ENCODE data around the gene KCTD6.

KCTD6 gene

GRCh38 chr3:58521917-58522631, 30.2 kb downstream of the KCTD6 start:
- peak in 1 of 2 donors; percentile 9 for DNase-seq
- H3K4me1 ChIP-seq (ENCODE audit: control insufficient read depth in 1 of 2, insufficient read depth in 2 of 2, low read length in 2 of 2), result peaks cover 0 to 3% of the 10 kb centered on the region in 2 experiments
- no peak overlapping the region for H4K8ac ChIP-seq (ENCODE audit: low read depth, low read length)
- no peaks in the 10 kb centered on the region for H3K36me3 ChIP-seq (ENCODE audit: control insufficient read depth in 1 of 2, insufficient read depth in 2 of 2, low read length in 2 of 2)
- no peak overlapping the region for H2AFZ ChIP-seq (ENCODE audit: insufficient read depth, low read length, poor library complexity)
- H3K9me3 ChIP-seq (ENCODE audit: insufficient read depth, low read depth, low read length), result no peaks in the 10 kb centered on the region
- no peak overlapping the region for H3K14ac ChIP-seq (ENCODE audit: low read length)
- H3K79me1 ChIP-seq (ENCODE audit: low read length), result no peaks in the 10 kb centered on the region
- no peak overlapping the region for H3K18ac ChIP-seq (ENCODE audit: low read length)
- H2BK120ac ChIP-seq (ENCODE audit: insufficient read depth, low read length, poor library complexity), result no peak overlapping the region
- H2AK5ac ChIP-seq (ENCODE audit: low read length), result no peak overlapping the region
- no peak overlapping the region for H2BK5ac ChIP-seq (ENCODE audit: low read depth, low read length, poor library complexity)
- H3K23ac ChIP-seq (ENCODE audit: low read length), result no peak overlapping the region
- H3K4me3 ChIP-seq (ENCODE audit: low read depth, low read length), result no peak overlapping the region
- no peak overlapping the region for H2BK12ac ChIP-seq (ENCODE audit: low read length)
- H4K91ac ChIP-seq (ENCODE audit: low read depth, low read length), result no peak overlapping the region
- H4K12ac ChIP-seq (ENCODE audit: low read depth, low read length), result no peak overlapping the region
- H3K9ac ChIP-seq (ENCODE audit: low read length), result no peak overlapping the region
- H3K4me2 ChIP-seq (ENCODE audit: low read length), result no peak overlapping the region
- H3K27ac ChIP-seq (ENCODE audit: low read depth, low read length), result no peak overlapping the region
- no peaks in the 10 kb centered on the region for H3K79me2 ChIP-seq (ENCODE audit: control insufficient read depth, insufficient read depth, low read length, poor library complexity)
- no peak overlapping the region for H3K4ac ChIP-seq (ENCODE audit: low read depth, low read length)
- H3K27me3 ChIP-seq (ENCODE audit: insufficient read depth, low read length), result no peaks in the 10 kb centered on the region
- no CpG with 5 or more reads among the region's 10 CpGs for WGBS (ENCODE audit: extremely low coverage, insufficient coverage, insufficient read length)

DNA sequence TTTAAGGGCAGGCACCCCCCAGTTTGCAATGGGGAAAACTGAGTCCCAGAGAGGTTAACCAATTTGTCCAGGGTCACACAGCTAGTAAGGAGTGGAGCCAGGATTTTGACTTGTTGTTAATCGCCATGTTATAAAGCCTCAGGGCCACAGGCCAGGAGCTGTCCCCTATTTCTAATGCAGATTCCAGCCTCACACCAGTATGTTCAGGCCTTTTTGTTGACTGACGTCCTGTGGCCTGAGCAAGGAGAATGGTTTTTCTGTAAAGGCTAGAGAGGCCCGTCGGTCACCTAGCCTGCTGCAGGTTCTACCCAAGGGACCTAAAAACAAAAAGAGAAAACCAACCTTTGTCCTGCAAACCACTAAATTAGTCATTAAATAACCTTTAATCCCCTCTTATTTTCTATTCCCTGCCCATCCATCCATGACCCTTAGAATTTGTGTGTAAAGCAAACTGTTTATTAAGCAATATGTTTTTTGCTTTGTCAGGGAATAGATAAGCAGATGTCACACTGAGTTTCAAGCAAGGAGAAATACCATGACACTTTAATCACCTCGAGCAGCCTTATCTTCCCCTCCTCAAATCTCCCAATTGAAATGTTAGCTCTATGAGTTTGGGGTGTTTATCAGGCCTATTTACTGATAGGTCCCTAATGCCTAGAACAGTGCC, 31.0 kb downstream of the KCTD6 start:
- no peak overlapping the region for H3K9ac ChIP-seq (ENCODE audit: low read length)
- H3K36me3 ChIP-seq (ENCODE audit: control insufficient read depth in 1 of 2, insufficient read depth in 2 of 2, low read length in 2 of 2), result no peaks in the 10 kb centered on the region
- H4K91ac ChIP-seq (ENCODE audit: low read depth, low read length), result no peak overlapping the region
- no peak overlapping the region for H2BK120ac ChIP-seq (ENCODE audit: insufficient read depth, low read length, poor library complexity)
- no peak overlapping the region for H4K8ac ChIP-seq (ENCODE audit: low read depth, low read length)
- no peak overlapping the region for H2BK5ac ChIP-seq (ENCODE audit: low read depth, low read length, poor library complexity)
- H3K4me3 ChIP-seq (ENCODE audit: low read depth, low read length), result no peak overlapping the region
- no peak overlapping the region for H2AFZ ChIP-seq (ENCODE audit: insufficient read depth, low read length, poor library complexity)
- H3K9me3 ChIP-seq (ENCODE audit: insufficient read depth, low read depth, low read length), result no peaks in the 10 kb centered on the region
- no CpG with 5 or more reads among the region's 5 CpGs for WGBS (ENCODE audit: extremely low coverage, insufficient coverage, insufficient read length)
- H3K79me2 ChIP-seq (ENCODE audit: control insufficient read depth, insufficient read depth, low read length, poor library complexity), result no peaks in the 10 kb centered on the region
- no peak overlapping the region for H3K14ac ChIP-seq (ENCODE audit: low read length)
- H3K27me3 ChIP-seq (ENCODE audit: insufficient read depth, low read length), result no peaks in the 10 kb centered on the region
- no peak overlapping the region for H2AK5ac ChIP-seq (ENCODE audit: low read length)
- H3K27ac ChIP-seq (ENCODE audit: low read depth, low read length), result no peak overlapping the region
- H4K12ac ChIP-seq (ENCODE audit: low read depth, low read length), result no peak overlapping the region
- no peak overlapping the region for H3K18ac ChIP-seq (ENCODE audit: low read length)
- H3K4me2 ChIP-seq (ENCODE audit: low read length), result no peak overlapping the region
- peaks cover 0 to 3% of the 10 kb centered on the region in 2 experiments for H3K4me1 ChIP-seq (ENCODE audit: control insufficient read depth in 1 of 2, insufficient read depth in 2 of 2, low read length in 2 of 2)
- H3K79me1 ChIP-seq (ENCODE audit: low read length), result no peaks in the 10 kb centered on the region
- H3K4ac ChIP-seq (ENCODE audit: low read depth, low read length), result no peak overlapping the region
- H3K23ac ChIP-seq (ENCODE audit: low read length), result no peak overlapping the region
- no peak for DNase-seq
- H2BK12ac ChIP-seq (ENCODE audit: low read length), result no peak overlapping the region

- Histone ChIP-seq H3K4ac (ENCODE audit: low read depth, low read length) (no peak overlapping the region), H3K79me1 (ENCODE audit: low read length) (no peaks in the 10 kb centered on the region), H2AK5ac (ENCODE audit: low read length) (no peak overlapping the region), H3K27me3 (ENCODE audit: insufficient read depth, low read length) (no peaks in the 10 kb centered on the region), H3K23ac (ENCODE audit: low read length) (no peak overlapping the region), H4K12ac (ENCODE audit: low read depth, low read length) (no peak overlapping the region), H3K4me3 (ENCODE audit: low read depth, low read length) (no peak overlapping the region), H2BK12ac (ENCODE audit: low read length) (no peak overlapping the region), H3K27ac (ENCODE audit: low read depth, low read length) (no peak overlapping the region), H3K36me3 (ENCODE audit: control insufficient read depth in 1 of 2, insufficient read depth in 2 of 2, low read length in 2 of 2) (no peaks in the 10 kb centered on the region), H4K91ac (ENCODE audit: low read depth, low read length) (no peak overlapping the region), H3K79me2 (ENCODE audit: control insufficient read depth, insufficient read depth, low read length, poor library complexity) (no peaks in the 10 kb centered on the region), H2AFZ (ENCODE audit: insufficient read depth, low read length, poor library complexity) (no peak overlapping the region), H3K4me1 (ENCODE audit: control insufficient read depth in 1 of 2, insufficient read depth in 2 of 2, low read length in 2 of 2) (peaks cover 0 to 3% of the 10 kb centered on the region in 2 experiments), H3K9ac (ENCODE audit: low read length) (no peak overlapping the region), H3K14ac (ENCODE audit: low read length) (no peak overlapping the region), H2BK5ac (ENCODE audit: low read depth, low read length, poor library complexity) (no peak overlapping the region), H3K18ac (ENCODE audit: low read length) (no peak overlapping the region), H3K4me2 (ENCODE audit: low read length) (no peak overlapping the region), H4K8ac (ENCODE audit: low read depth, low read length) (no peak overlapping the region), H3K9me3 (ENCODE audit: insufficient read depth, low read depth, low read length) (no peaks in the 10 kb centered on the region), H2BK120ac (ENCODE audit: insufficient read depth, low read length, poor library complexity) (no peak overlapping the region)
- no peak for DNase-seq
- no CpG with 5 or more reads among the region's 11 CpGs for WGBS (ENCODE audit: extremely low coverage, insufficient coverage, insufficient read length)
These were observed 32.5 kb downstream of the KCTD6 start for GRCh38 chr3:58524326-58524888.

DNA sequence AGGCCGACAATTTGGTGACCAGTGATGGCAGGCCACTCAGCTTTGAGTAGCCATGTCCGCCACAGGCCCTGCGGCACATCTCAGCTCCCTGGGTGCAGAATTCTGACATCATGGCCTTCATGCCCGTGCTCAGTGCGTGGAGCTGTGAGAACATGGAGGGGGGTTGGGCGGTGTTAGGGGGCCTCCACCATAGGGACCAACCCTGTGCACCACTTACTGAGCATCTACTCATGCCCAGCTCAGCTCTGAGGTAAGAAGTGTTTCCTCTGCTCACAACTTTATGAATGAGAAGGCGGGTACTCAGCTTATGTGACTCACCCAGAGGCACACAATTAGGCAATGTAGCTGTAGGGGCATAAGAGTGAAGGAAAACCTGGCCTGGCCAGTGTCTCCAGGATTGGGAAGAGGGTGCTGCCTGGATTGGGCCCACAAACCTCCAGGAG, 34.6 kb downstream of the KCTD6 start:
- Histone ChIP-seq H4K12ac (ENCODE audit: low read depth, low read length) (no peak overlapping the region), H2AFZ (ENCODE audit: insufficient read depth, low read length, poor library complexity) (no peak overlapping the region), H3K18ac (ENCODE audit: low read length) (no peak overlapping the region), H3K4me3 (ENCODE audit: low read depth, low read length) (no peak overlapping the region), H2BK120ac (ENCODE audit: insufficient read depth, low read length, poor library complexity) (no peak overlapping the region), H3K9ac (ENCODE audit: low read length) (no peak overlapping the region), H3K79me1 (ENCODE audit: low read length) (no peaks in the 10 kb centered on the region), H3K14ac (ENCODE audit: low read length) (no peak overlapping the region), H4K91ac (ENCODE audit: low read depth, low read length) (no peak overlapping the region), H2AK5ac (ENCODE audit: low read length) (no peak overlapping the region), H3K79me2 (ENCODE audit: control insufficient read depth, insufficient read depth, low read length, poor library complexity) (no peaks in the 10 kb centered on the region), H3K23ac (ENCODE audit: low read length) (no peak overlapping the region), H3K4me1 (ENCODE audit: control insufficient read depth in 1 of 2, insufficient read depth in 2 of 2, low read length in 2 of 2) (peaks cover 0 to 3% of the 10 kb centered on the region in 2 experiments), H3K9me3 (ENCODE audit: insufficient read depth, low read depth, low read length) (no peaks in the 10 kb centered on the region), H3K27me3 (ENCODE audit: insufficient read depth, low read length) (no peaks in the 10 kb centered on the region), H3K36me3 (ENCODE audit: control insufficient read depth in 1 of 2, insufficient read depth in 2 of 2, low read length in 2 of 2) (no peaks in the 10 kb centered on the region), H3K27ac (ENCODE audit: low read depth, low read length) (no peak overlapping the region), H3K4ac (ENCODE audit: low read depth, low read length) (no peak overlapping the region), H4K8ac (ENCODE audit: low read depth, low read length) (no peak overlapping the region), H3K4me2 (ENCODE audit: low read length) (no peak overlapping the region), H2BK5ac (ENCODE audit: low read depth, low read length, poor library complexity) (no peak overlapping the region), H2BK12ac (ENCODE audit: low read length) (no peak overlapping the region)
- peak; percentile 62 to 82 for DNase-seq
- WGBS (ENCODE audit: extremely low coverage, insufficient coverage, insufficient read length), result no CpG with 5 or more reads among the region's 7 CpGs

Data from trophoblast cell (in vitro differentiated cells and primary cell).